NCI-H69 (cell line): Measurements from ENCODE around the gene TEX264.
"Not testable (repeated sequence)": the region's sequence is repeated elsewhere in the genome, so short reads cannot be mapped to it uniquely, and the experiment has no call there.

ENCODE experiments used
- DNase-seq: peaks from one replicate; lab custom pipeline; 2025; lab: John Stamatoyannopoulos, UW

TEX264 gene, protein sequence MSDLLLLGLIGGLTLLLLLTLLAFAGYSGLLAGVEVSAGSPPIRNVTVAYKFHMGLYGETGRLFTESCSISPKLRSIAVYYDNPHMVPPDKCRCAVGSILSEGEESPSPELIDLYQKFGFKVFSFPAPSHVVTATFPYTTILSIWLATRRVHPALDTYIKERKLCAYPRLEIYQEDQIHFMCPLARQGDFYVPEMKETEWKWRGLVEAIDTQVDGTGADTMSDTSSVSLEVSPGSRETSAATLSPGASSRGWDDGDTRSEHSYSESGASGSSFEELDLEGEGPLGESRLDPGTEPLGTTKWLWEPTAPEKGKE

DNA sequence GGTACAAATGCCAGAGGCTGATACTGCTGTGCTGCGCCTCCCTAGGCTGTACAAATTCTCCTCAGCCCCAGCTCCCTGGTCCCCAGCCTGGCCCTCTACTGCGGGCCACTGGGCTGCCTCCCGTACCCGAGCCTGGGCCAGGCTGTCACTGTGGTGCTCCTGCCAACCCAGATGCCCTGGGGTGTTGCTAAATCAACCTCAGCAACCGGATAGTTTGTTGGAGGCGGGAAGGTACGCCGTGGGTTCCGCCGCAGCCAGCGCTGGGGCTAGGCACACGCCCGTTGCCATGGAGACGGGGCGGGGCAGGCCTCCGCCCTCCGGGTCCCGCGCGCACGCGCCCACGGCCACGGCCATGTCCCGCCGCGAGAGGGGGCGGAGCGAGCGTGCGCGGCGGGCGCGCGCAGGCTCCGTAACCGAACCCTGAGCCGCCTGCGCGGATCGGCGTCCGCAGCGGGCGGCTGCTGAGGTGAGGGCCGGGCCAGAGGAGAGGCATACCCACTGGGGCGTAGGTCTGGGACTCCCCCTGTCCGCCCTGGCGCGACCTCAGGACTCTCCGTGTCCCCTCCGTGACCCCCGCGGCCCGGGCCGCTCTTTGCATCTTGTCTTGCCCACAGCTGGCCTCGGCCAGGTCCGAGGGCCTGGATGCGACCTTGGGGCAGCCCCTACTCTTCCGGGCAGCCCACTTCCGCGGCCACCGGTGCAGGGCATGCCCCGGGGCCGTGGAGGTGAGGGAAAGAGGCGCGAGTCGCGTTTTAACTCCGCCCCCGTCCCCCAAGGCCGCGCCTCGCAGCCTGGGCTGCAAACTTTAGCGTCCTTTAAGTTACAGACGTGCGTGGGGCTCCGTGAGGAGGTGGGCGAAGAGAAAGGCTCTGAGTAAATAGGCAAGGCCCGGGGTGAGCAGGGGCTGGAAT, at the start of gene TEX264:
Gene TEX264 (plus strand): TSS at position 430 of the 911 bp plus-strand sequence. CDS start 3,053 bp downstream, outside the sequence.
- peak; percentile 95 for DNase-seq

DNA sequence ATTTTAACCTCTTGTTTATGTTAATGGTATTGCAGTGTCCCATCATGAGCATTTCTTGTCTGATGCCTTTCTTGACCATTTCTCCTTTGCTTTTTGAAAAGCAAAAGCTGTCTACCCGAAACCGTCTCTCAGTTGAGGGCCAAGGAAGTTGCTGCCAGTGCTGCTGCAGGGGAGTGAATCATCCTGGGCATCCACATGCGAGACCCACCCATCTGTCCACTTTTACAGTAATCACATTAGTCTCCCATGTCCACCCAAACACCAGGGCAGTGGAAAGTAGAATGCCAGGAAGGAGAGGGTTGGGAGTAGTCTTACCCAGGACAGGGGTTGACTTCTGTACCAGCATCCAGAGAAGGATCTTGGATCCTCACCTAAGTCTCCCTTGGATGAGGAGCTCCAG, 48.6 kb upstream of the TEX264 start:
- peak; percentile 42 for DNase-seq

DNA sequence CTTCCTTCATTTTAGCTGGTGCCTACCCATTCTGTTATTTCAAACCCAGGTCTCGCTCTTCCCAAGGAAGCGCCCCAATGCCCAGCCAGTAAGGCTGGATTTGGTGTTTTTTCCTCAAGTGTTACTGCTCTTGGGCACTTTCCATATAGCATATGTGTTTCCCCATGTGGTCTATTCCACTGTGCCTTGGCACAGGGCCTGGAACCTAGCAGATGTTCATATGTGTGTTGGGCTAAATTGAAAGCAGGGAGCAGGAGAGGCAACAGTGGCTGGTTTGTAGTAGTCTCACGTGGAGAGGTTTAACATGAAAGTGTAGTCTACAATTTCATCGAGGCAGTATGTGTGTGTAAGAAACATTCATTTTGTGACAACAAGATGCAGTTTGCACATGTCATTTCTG, 48.2 kb upstream of the TEX264 start:
- peak; percentile 86 for DNase-seq

DNA sequence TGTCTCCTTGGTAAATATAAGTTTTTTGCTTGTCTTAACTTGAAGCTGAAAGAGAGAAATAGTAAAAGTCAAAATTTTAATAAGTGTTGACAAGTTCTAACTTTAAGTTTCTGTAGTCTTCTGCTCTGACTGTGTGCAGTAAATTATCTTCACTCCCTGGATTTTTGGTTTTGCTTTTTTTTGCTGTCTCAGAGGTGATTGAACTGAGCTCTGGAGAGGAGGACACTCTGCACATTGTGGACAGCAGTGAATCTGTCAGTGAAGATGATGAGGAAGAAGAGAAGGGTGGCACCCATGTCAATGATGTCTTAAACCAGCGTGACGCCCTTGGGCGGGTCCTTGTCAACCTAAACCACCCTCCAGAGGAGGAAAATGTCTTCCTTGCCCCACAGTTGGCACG, 40.5 kb upstream of the TEX264 start:
- no peak for DNase-seq

DNA sequence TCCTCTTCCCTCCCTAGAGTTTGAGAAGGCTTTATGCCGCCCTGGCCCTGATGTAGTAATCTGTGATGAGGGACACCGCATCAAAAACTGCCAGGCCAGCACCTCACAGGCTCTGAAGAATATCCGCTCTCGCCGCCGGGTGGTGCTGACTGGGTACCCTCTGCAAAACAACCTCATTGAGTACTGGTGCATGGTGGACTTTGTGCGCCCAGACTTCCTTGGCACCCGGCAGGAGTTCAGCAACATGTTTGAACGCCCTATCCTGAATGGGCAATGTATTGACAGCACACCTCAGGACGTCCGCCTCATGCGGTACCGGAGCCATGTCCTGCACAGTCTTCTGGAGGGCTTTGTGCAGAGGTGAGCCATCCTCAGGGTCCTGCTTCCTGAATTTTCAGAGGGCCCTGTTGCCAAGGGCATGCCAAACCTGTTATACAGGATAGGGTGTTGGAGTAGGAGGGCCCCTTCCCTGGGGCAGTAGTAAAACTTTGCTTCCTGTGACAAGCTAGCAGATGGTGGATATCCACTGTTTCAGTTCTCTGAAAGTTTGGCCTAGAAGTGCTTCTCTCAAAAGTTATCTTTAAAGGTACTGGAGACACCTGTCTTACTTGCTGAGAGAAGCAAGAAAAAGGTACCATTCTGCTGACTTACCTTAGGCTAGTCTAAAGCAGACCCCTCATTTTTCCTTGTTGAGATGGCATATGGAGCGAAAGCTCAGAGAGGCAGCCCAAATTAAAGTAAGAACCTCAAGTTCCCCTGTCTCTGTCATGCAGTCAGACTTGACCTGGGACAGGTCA, 33.7 kb upstream of the TEX264 start:
- no peak for DNase-seq

DNA sequence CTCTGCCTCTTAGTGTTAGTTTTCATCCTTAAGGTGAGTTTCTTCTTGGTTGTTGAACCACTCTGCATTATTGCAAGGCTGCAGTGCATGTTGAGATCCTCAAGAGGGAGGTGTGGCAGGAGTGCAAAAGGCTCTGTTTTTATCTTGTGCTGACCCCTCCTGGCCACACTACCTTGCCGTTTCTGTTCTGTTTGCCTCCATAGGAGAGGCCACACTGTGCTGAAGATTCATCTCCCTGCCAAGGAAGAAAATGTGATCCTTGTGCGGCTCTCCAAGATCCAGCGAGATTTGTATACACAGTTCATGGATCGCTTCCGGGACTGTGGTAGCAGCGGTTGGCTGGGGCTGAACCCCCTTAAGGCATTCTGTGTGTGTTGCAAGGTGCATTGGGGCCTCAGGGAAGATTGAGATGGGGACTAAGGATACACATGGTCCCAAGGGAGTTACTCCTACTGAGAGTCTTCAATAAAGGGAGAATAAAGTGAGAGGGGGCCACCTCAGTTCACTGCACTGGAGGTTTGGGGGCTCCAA, 33.0 kb upstream of the TEX264 start:
- DNase-seq = peak; percentile 67

DNA sequence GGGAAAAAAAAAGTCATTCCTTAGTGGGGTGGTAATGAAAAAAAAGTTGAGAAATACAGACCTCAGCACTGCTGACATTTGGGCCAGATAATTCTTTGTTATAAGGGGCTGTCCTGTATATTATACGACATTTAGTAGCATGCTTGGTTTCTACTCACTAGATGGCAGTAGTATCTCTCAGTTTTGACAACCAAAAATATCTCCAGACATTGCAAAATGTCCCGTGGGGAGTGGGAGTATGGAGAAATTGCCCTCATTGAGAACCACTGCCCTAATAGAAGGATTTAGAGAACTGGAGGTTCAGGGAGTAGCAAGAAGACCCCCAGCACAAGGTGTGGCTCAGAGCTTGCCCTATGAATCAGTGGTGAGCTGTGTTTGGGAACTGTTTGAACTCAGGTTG, 28.6 kb upstream of the TEX264 start:
- no peak for DNase-seq

DNA sequence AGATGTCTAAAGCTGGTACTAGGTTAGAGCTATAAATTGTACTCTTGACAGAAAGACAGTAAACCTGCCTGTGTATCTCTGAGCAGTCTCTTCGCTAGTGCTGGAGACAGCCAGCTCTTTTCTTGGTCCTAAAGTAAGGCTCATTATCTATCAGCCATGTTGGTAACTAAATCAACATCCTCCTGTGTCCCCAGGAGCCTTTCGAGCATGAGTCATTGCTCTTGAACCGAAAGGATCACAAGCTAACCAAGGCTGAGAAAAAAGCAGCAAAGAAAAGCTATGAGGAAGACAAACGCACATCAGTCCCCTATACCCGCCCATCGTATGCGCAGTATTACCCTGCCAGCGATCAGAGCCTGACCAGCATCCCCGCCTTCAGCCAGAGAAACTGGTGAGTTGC, 25.0 kb upstream of the TEX264 start:
- no peak for DNase-seq

DNA sequence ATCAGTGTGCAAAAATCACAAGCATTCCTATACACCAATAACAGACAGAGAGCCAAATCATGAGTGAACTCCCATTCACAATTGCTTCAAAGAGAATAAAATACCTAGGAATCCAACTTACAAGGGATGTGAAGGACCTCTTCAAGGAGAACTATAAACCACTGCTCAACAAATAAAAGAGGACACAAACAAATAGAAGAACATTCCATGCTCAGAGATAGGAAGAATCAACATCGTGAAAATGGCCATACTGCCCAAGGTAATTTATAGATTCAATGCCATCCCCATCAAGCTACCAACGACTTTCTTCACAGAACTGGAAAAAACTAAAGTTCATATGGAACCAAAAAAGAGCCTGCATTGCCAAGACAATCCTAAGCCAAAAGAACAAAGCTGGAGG, 18.9 kb upstream of the TEX264 start:
- not testable (repeated sequence) for DNase-seq

DNA sequence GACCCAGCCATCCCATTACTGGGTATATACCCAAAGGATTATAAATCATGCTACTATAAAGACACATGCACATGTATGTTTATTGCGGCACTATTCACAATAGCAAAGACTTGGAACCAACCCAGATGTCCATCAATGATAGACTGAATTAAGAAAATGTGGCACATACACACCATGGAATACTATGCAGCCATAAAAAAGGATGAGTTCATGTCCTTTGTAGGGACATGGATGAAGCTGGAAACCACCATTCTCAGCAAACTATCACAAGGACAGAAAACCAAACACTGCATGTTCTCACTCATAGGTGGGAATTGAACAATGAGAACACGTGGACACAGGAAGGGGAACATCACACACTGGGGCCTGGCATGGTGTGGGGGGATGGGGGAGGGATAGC, 17.6 kb upstream of the TEX264 start:
- DNase-seq = not testable (repeated sequence)

DNA sequence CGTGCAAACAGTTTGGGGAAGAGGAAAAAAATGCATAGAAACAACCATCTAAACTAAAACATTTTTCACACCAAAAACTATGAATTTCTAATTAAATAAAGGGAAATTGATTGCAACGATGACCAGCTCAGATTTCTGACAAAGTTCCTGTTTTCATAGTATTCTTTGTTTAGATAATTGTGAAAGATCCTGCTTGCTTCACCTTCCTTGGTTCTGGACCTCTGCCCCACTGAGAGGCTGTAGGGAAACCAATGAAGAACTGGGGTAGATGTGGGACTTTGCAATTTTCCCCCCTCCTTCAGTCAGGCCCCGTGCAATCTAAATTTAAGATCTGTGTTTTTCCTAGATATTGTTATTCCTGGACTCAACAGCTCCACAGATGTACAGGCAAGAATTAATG, 13.8 kb upstream of the TEX264 start:
- DNase-seq = no peak

DNA sequence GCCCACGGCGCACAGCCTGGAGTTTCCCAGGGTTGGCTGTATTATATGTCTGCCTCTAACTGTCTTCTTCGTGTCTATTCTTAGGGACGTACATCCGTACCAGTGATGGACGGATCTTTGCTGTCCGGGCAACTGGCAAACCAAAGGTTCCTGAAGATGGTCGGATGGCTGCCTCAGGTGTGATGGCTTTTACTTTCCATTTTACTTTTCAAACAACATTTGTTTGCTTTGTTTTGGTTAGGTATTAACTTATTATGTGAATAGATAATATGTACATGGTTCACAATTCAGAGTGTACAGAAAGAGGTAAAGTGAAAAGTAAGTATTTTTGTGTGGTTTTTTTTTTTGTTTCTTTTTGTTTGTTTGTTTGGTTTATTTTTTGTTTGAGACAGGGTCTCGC, 11.1 kb upstream of the TEX264 start:
- no peak for DNase-seq

DNA sequence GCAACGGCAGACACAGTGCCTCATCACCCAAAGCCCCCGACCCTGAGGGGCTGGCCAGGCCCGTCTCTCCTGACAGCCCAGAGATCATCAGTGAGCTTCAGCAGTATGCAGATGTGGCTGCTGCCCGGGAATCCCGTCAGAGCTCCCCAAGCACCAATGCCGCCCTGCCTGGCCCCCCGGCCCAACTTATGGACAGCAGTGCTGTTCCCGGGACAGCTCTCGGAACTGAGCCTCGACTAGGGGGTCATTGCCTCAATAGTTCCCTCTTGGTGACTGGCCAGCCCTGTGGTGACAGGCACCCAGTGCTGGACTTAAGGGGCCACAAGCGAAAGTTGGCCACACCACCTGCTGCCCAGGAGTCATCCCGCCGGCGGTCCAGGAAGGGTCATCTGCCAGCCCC, 8.6 kb upstream of the TEX264 start:
- no peak for DNase-seq

DNA sequence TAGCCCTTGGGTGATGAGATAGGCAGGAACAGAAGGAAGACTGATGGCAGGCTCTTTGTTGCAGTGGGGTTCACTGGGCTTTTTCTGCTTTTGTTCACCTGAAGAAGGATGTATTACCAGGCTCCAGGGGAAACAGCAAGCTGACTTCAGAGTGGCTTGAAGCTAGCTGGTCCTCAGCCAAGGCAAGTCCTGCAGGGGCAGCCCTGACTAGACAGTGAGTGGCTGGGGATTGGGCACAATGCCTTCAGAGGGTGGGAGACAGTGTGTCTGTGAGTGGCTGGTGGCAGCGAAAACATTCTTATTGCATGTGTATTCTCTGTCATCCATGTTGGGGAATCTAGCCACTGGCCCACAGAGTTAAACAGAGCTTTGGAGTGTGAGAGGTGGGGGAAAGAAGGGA, 2.3 kb upstream of the TEX264 start:
- no peak for DNase-seq

DNA sequence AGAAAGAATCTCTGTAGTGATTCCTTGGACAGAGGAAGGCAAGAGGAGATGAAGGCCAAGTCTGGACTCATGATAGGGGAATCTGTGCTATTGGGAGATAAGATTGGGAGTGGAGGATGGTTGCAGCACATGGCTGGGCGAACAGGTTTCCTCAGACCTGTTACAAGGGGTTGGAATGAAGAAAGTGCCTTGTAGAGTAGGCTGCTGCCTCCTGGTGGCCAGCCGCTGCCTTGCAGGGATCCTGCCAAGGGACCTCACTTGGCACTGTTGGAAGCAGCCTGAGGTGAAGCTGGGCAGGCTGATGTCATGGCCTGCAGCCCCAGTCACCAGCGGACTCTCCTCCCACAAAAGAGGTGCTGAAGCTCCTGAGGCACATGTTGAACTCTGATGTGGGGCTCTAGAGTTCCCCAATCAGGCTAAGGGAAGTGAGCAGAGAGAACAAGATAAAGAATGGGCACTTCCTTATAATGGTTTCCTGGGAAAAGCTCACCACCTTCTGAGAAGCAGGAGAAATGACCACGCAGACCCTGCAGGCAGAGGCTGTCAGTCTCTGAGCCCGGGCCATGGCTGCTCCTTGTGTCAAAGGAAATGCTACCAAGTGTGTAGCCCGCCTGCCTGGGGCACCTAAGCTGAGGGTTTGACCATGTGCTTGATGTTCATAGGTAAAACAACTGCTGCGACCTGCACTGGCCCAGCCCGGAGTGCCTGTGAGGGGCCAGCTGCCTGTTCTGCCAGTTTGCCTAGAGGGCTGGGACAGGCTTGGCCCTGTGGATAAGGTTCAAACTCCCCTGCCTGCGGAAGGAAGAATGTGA, 1.6 kb upstream of the TEX264 start:
- DNase-seq = peak; percentile 78

DNA sequence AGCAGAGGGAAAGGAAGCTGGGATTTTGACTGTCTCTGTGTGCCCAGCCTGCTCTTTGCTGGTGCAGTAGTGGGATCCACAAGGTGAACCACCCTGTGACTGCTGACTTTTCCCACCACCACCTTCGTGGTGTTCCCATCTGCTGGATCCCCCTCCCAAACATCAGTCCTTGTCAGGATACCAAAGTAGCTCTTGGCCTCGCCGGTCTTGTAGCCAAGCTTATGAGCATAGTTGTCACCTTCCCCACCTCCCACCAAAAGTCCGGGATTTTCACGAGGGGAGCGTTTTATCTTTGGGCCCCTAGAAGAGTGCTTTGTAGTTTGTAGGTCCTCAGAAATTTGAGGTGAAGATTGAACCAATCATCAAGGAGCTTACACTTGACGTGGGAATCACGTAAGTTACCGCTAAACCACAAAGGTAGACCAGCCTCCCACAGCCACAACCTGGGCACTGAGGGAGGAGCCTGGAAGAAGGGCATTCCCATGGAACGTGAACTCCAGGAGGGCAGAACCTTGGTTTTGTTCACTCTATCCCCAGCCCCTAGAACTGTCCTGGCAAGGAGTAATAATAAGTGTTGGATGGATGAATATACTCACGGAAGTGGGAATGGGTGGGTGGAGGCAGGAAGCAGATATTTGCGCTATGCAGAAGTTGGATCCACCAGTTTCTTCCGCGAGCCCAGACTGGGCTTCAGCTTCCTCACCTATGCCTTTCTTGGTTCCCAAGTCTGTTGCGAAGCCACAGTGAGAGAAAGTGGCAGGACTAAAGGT, 814 bp upstream of the TEX264 start:
- peak; percentile 30 for DNase-seq

DNA sequence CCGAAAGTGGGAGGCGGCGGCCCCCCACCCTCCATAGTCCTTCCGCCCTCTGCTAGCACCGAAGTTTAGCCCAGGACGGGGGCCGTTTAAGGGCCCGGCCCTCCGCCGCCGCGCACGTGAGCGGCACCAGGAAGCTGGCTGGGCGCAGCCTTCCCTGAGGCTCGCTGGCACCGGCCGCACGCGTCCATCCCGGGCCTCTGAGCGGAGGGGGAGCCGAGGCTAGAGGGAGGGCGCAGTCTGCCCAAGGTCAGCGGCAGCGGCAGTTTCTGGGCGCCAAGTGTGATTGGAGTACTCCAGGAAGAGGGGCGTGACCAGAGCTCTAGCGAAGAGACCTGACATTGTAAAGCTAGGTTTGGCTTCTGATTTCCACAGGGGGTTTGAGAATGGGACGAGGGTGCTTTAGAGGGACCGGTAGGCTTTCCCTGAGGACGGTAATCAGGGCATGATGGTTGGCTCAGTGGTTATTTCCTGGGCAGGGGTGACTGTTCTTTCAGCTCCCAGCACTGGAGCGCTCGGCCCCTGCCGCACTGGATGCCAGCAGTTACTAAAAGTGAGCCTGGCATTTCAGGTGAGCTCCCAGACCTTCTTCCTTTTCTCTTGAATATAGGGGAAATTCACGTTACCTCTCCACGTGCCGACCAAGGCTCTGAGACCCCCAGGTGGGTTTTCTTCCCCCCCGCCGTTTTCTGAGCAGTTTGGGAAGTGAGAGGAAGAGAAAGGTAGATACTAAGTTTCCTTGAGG, 853 bp downstream of the TEX264 start:
- peak; percentile 60 for DNase-seq

DNA sequence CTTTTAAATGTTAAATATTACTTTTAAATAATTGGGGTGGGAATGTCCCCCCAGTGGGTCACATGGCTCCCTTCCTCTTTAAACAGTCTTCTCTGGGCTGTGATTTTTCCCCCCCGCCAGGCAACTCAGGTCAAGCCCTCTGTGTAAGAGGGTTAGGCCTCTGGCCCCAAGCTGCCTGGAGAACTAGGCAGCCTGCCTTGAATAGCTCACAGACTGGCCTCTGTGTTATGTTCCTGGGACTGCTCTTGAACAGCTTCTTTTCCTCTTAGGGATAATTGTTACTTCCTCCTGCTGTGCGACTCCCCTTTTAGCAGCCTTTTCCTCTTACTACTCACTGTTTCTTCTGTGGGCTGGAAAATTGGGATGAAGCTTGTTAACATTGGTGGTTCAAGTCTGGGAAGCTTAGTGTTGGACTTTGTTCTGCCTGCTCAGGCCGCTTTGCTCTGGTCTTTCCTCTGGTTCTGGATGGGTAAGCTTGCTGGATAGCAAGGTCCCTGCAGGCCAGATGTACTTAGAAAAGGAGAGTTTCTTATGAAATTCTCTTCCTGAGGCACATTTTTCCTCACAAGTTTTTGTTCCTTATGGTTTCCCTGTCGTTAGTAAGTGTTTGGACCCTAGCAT, 2.2 kb downstream of the TEX264 start:
- peak; percentile 18 for DNase-seq
